ENCODE data around the gene ZNF385C. TPM values are rescaled to one million over a fixed set of nuclear protein-coding genes. Genes with fewer than 3 reads are reported as not detected.

Gene ZNF385C
- total RNA-seq, 1 donor from 2014 or later = 0.52 TPM

DNA sequence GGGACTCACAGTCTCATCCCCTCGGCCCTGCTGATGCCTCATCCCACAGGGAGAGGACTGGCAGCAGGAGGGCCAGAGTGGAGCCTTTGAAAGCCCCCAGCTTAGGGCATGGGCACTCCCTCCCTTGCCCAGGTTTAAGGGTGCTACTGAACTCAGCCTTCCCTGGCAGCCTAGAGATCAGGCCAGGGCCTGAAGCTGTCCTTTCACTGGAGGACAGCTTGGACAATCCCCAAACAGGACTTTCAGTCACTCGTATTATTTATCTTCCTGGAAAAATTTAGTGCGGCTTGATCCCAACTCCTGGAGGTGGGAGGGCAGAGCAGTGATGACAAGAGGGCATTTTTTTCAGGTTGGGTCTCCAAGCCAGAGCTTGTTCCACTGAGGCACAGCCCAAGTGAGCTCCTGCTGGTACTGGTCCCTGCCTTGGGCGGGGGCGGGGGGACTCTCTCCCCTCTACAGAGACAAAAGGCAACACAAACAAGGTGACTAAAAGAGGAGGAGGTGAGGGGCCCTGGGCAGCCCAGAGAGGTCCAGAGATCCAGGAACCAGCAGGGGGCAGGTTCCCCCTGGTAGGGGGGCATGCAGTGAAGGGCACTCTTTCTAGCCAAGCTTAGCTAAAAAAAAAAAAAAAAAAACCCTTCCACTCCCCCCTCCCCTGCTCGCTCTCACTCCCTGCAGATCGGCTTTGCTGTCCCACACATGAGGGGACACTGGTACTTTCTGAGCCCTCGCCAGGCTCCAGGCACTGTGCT, 1.7 kb downstream of the ZNF385C start:
- Histone ChIP-seq H3K36me3 (ENCODE audit: control insufficient read depth in 3 of 3, insufficient read depth in 3 of 3, low read length in 3 of 3) (no peaks in the 10 kb centered on the region), H3K9ac (ENCODE audit: low read depth in 1 of 3, low read length in 3 of 3) (no peak overlapping the region), H3K27ac (ENCODE audit: low read depth, low read length) (no peak overlapping the region), H3K4me3 (ENCODE audit: low read length in 3 of 3) (no peak overlapping the region), H3K27me3 (ENCODE audit: control insufficient read depth in 3 of 3, insufficient read depth in 3 of 3, low read length in 3 of 3) (peaks cover 4 to 18% (median 9%) of the 10 kb centered on the region in 3 donors), H3K9me3 (ENCODE audit: control insufficient read depth in 3 of 3, low read length in 3 of 3) (no peaks in the 10 kb centered on the region), H3K4me1 (ENCODE audit: control insufficient read depth in 3 of 3, insufficient read depth in 3 of 3, low read length in 3 of 3) (peaks cover 16 to 41% (median 27%) of the 10 kb centered on the region in 3 donors)

DNA sequence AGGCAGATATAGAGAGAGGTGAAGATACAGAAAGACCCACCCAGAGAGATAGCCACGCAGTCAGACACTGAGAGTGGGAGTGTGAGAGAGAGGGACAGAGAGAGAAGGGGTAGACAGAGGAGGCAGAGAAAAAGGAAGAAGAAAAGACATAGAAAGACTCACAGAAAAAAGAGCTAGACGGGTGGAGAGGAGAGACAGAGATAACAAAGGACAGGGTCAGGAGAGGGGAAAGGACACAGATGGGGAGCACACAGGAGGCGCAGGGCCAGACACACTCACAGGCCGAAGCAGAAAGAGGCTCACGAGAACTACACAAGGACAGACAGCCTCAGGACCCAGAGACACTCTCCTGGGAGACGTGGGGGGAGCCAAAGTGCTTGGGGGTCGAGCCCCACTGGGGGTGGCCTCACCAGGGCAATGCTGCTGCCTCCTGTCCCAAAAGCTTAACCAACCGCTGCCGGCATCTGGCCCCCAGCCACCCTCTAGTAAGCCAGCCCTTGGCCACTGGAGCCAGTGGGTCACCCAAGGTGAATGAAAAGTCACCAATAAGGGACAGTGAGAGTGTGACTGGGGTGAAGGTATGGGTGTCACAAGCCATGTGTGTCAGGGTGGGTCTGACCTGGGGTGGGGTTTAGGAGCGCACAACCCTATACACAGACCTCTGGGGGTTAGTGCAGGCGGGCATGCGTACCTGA, 3.8 kb downstream of the ZNF385C start:
- peaks cover 4 to 18% (median 9%) of the 10 kb centered on the region in 3 donors for H3K27me3 ChIP-seq (ENCODE audit: control insufficient read depth in 3 of 3, insufficient read depth in 3 of 3, low read length in 3 of 3)
- no peaks in the 10 kb centered on the region for H3K36me3 ChIP-seq (ENCODE audit: control insufficient read depth in 3 of 3, insufficient read depth in 3 of 3, low read length in 3 of 3)
- no peak overlapping the region for H3K4me3 ChIP-seq (ENCODE audit: low read length in 3 of 3)
- peak overlapping the region in 1 of 3 donors; percentile 3 for H3K9ac ChIP-seq (ENCODE audit: low read depth in 1 of 3, low read length in 3 of 3)
- H3K9me3 ChIP-seq (ENCODE audit: control insufficient read depth in 3 of 3, low read length in 3 of 3) = no peaks in the 10 kb centered on the region
- no peak overlapping the region for H3K27ac ChIP-seq (ENCODE audit: low read depth, low read length)
- H3K4me1 ChIP-seq (ENCODE audit: control insufficient read depth in 3 of 3, insufficient read depth in 3 of 3, low read length in 3 of 3) = peaks cover 17 to 41% (median 27%) of the 10 kb centered on the region in 3 donors

DNA sequence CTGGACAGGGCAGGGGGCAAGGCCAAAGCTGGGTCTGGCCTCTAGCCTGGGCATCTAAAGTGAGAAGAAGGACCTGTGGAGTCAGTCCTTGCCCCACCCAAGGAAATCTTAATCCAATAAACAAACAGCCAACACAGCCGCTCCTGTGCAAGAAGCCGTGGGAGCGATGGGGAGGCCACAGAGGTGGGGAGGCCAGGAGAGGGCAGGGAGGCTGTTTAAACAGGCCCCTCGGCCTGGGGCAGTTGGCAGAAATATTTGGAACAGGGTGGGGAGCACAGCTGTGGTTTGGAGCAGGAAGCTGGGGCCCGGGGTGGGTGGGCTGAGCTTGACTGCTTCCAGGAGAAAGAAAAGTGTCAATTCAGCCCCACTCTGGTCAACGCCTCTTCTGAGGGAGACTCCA, 5.3 kb downstream of the ZNF385C start:
- H3K9ac ChIP-seq (ENCODE audit: low read depth in 1 of 3, low read length in 3 of 3) = no peak overlapping the region
- no peaks in the 10 kb centered on the region for H3K9me3 ChIP-seq (ENCODE audit: control insufficient read depth in 3 of 3, low read length in 3 of 3)
- no peak overlapping the region for H3K4me3 ChIP-seq (ENCODE audit: low read length in 3 of 3)
- H3K27me3 ChIP-seq (ENCODE audit: control insufficient read depth in 3 of 3, insufficient read depth in 3 of 3, low read length in 3 of 3) = peaks cover 4 to 18% (median 9%) of the 10 kb centered on the region in 3 donors
- H3K36me3 ChIP-seq (ENCODE audit: control insufficient read depth in 3 of 3, insufficient read depth in 3 of 3, low read length in 3 of 3) = no peaks in the 10 kb centered on the region
- H3K4me1 ChIP-seq (ENCODE audit: control insufficient read depth in 3 of 3, insufficient read depth in 3 of 3, low read length in 3 of 3) = peaks cover 17 to 39% (median 27%) of the 10 kb centered on the region in 3 donors
- no peak overlapping the region for H3K27ac ChIP-seq (ENCODE audit: low read depth, low read length)

- Histone ChIP-seq H3K4me1 (ENCODE audit: control insufficient read depth in 3 of 3, insufficient read depth in 3 of 3, low read length in 3 of 3) (peaks cover 17 to 28% (median 23%) of the 10 kb centered on the region in 3 donors), H3K27ac (ENCODE audit: low read depth, low read length) (no peak overlapping the region), H3K9me3 (ENCODE audit: control insufficient read depth in 3 of 3, low read length in 3 of 3) (no peaks in the 10 kb centered on the region)
These were observed 7.1 kb downstream of the ZNF385C start for GRCh38 chr17:42090964-42091790.

DNA sequence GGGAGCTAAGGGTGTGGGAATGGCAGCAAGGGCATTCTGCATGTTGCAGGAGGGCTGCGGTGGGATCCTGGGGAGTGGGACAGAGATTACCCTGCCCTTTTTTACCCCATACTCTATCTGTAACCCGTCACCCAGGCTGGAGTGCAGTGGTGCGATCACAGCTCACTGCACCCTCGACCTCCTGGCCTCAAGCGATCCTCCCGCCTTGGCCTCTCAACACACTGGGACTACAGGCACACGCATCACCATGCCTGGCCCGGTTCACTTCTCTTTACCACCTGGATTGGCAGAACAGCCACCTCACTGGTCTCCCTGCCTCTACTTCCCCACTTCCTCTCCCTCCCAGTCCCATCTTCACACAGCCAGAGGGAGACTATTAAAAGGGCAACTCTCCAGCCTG, 9.5 kb downstream of the ZNF385C start:
- no peaks in the 10 kb centered on the region for H3K36me3 ChIP-seq (ENCODE audit: control insufficient read depth in 3 of 3, insufficient read depth in 3 of 3, low read length in 3 of 3)
- H3K27ac ChIP-seq (ENCODE audit: low read depth, low read length) = no peak overlapping the region
- no peak overlapping the region for H3K9ac ChIP-seq (ENCODE audit: low read depth in 1 of 3, low read length in 3 of 3)
- H3K9me3 ChIP-seq (ENCODE audit: control insufficient read depth in 3 of 3, low read length in 3 of 3) = no peaks in the 10 kb centered on the region
- peaks cover 7 to 10% (median 8%) of the 10 kb centered on the region in 3 donors for H3K4me1 ChIP-seq (ENCODE audit: control insufficient read depth in 3 of 3, insufficient read depth in 3 of 3, low read length in 3 of 3)
- no peak overlapping the region for H3K4me3 ChIP-seq (ENCODE audit: low read length in 3 of 3)
- H3K27me3 ChIP-seq (ENCODE audit: control insufficient read depth in 3 of 3, insufficient read depth in 3 of 3, low read length in 3 of 3) = peaks cover 0 to 3% (median 0%) of the 10 kb centered on the region in 3 donors

More at GRCh38 chr17:42090964-42091790, 7.1 kb downstream of the ZNF385C start:
- Histone ChIP-seq H3K9ac (ENCODE audit: low read depth in 1 of 3, low read length in 3 of 3) (no peak overlapping the region), H3K4me3 (ENCODE audit: low read length in 3 of 3) (no peak overlapping the region), H3K27me3 (ENCODE audit: control insufficient read depth in 3 of 3, insufficient read depth in 3 of 3, low read length in 3 of 3) (peaks cover 0 to 6% (median 4%) of the 10 kb centered on the region in 3 donors), H3K36me3 (ENCODE audit: control insufficient read depth in 3 of 3, insufficient read depth in 3 of 3, low read length in 3 of 3) (no peaks in the 10 kb centered on the region)

GRCh38 chr17:42087736-42088705, 10.3 kb downstream of the ZNF385C start:
- no peaks in the 10 kb centered on the region for H3K36me3 ChIP-seq (ENCODE audit: control insufficient read depth in 3 of 3, insufficient read depth in 3 of 3, low read length in 3 of 3)

DNA sequence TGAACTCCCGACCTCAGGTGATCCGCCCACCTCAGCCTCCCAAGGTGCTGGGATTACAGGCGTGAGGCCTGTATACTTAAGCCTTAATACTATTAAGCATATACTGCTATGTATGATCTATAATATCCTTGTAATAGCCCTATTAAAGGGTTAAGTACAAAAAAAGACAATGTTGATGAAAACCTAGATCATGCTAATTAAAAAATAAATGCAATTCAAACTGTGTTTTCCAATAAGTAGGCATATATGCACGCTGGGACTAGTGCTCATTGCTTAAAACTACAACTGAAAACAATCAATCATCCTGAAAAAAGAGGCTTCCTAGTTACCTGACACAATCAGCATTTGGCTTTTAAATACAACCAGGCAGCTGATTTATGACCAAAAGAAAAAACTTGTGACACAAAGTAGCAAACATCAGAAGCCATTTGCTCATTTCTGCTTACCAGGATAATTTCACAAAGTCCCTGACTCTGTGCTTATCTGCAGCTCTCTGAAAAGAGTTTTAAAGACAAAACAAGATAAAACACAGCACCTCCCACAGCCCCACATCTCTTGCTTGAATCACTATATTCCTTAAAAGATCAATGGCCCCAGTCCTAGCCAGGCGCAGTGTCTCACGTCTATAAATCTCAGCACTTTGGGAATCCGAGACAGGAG, 11.1 kb downstream of the ZNF385C start:
- H3K27me3 ChIP-seq (ENCODE audit: control insufficient read depth in 3 of 3, insufficient read depth in 3 of 3, low read length in 3 of 3) = peaks cover 0 to 3% (median 0%) of the 10 kb centered on the region in 3 donors
- H3K4me1 ChIP-seq (ENCODE audit: control insufficient read depth in 3 of 3, insufficient read depth in 3 of 3, low read length in 3 of 3) = peaks cover 7 to 10% (median 8%) of the 10 kb centered on the region in 3 donors
- H3K27ac ChIP-seq (ENCODE audit: low read depth, low read length) = no peak overlapping the region
- no peak overlapping the region for H3K4me3 ChIP-seq (ENCODE audit: low read length in 3 of 3)
- no peak overlapping the region for H3K9ac ChIP-seq (ENCODE audit: low read depth in 1 of 3, low read length in 3 of 3)
- H3K9me3 ChIP-seq (ENCODE audit: control insufficient read depth in 3 of 3, low read length in 3 of 3) = no peaks in the 10 kb centered on the region
- no peaks in the 10 kb centered on the region for H3K36me3 ChIP-seq (ENCODE audit: control insufficient read depth in 3 of 3, insufficient read depth in 3 of 3, low read length in 3 of 3)

More at GRCh38 chr17:42087736-42088705, 10.3 kb downstream of the ZNF385C start:
- Histone ChIP-seq H3K4me1 (ENCODE audit: control insufficient read depth in 3 of 3, insufficient read depth in 3 of 3, low read length in 3 of 3) (peaks cover 7 to 10% (median 8%) of the 10 kb centered on the region in 3 donors), H3K27me3 (ENCODE audit: control insufficient read depth in 3 of 3, insufficient read depth in 3 of 3, low read length in 3 of 3) (peaks cover 0 to 3% (median 0%) of the 10 kb centered on the region in 3 donors), H3K27ac (ENCODE audit: low read depth, low read length) (no peak overlapping the region), H3K9ac (ENCODE audit: low read depth in 1 of 3, low read length in 3 of 3) (no peak overlapping the region), H3K9me3 (ENCODE audit: control insufficient read depth in 3 of 3, low read length in 3 of 3) (no peaks in the 10 kb centered on the region), H3K4me3 (ENCODE audit: low read length in 3 of 3) (no peak overlapping the region)

- Histone ChIP-seq H3K9ac (ENCODE audit: low read depth in 1 of 3, low read length in 3 of 3) (no peak overlapping the region), H3K4me1 (ENCODE audit: control insufficient read depth in 3 of 3, insufficient read depth in 3 of 3, low read length in 3 of 3) (peaks cover 17 to 22% (median 21%) of the 10 kb centered on the region in 3 donors), H3K27me3 (ENCODE audit: control insufficient read depth in 3 of 3, insufficient read depth in 3 of 3, low read length in 3 of 3) (no peaks in the 10 kb centered on the region), H3K27ac (ENCODE audit: low read depth, low read length) (no peak overlapping the region), H3K36me3 (ENCODE audit: control insufficient read depth in 3 of 3, insufficient read depth in 3 of 3, low read length in 3 of 3) (no peaks in the 10 kb centered on the region), H3K4me3 (ENCODE audit: low read length in 3 of 3) (no peak overlapping the region), H3K9me3 (ENCODE audit: control insufficient read depth in 3 of 3, low read length in 3 of 3) (no peaks in the 10 kb centered on the region)
These were observed 16.6 kb downstream of the ZNF385C start for GRCh38 chr17:42081516-42082129.
